ENCODE measurements around the gene NR3C2. TPM values are rescaled to one million over a fixed set of nuclear protein-coding genes. Genes with fewer than 3 reads are reported as not detected.

The NR3C2 gene
- total RNA-seq, 2 experiments from 2014 or later = 6.1 to 6.4 TPM

- H3K9me3 Mint-ChIP-seq = peaks cover 5% of the 10 kb centered on the region
- no peaks in the 10 kb centered on the region for H3K36me3 Mint-ChIP-seq (ENCODE audit: low read depth)
- H3K4me1 Mint-ChIP-seq (ENCODE audit: low read depth) = no peaks in the 10 kb centered on the region
- POLR2A ChIA-PET = no interaction called here
- H3K27me3 Mint-ChIP-seq = no peaks in the 10 kb centered on the region
- H3K27ac Mint-ChIP-seq = no peak overlapping the region
- ATAC-seq = no peak
- DNase-seq = no peak
- CTCF ChIA-PET = no interaction called here
- no peak for TF ChIP-seq CTCF (IDR thresholded peaks at IDR 0.05)
- H3K4me3 Mint-ChIP-seq = no peak overlapping the region
- intact Hi-C loops (cut with micrococcal nuclease) = no loop called here
Observed at GRCh38 chr4:148029781-148030180, 412.4 kb downstream of the NR3C2 start.
